Neutrophil (primary cell): Measurements from ENCODE around the gene ITPRID1.

Source experiments
- H3K27ac ChIP-seq: fragments of 200-600 bp; sonication (generic); 2 replicates; pipeline ENCODE4 v1.5.1; 2016; ENCODE audit warnings: mild to moderate bottlenecking, moderate library complexity
- H3K27me3 ChIP-seq: fragments of 200-600 bp; sonication (generic); 2 replicates; pipeline ENCODE4 v1.6.0; 2016; ENCODE audit warnings: mild to moderate bottlenecking
- H3K36me3 ChIP-seq: fragments of 200-600 bp; sonication (generic); 2 replicates; pipeline ENCODE4 v1.5.1; 2017
- H3K4me1 ChIP-seq, 2 experiments: fragments of 200-600 bp in 1 of 2; sonication (generic) in 1 of 2; 1 replicate in 1 of 2; 2 replicates in 1 of 2; pipeline versions ENCODE4 v1.5.1 to v1.6.1; 2013 to 2016; ENCODE audit warnings: low read depth in 1 of 2, low read length in 1 of 2, mild to moderate bottlenecking in 1 of 2, moderate library complexity in 1 of 2; ENCODE audit not compliant: control insufficient read depth in 1 of 2, insufficient read depth in 1 of 2
- H3K4me3 ChIP-seq, 2 experiments: fragments of 200-600 bp in 1 of 2; sonication (generic) in 1 of 2; 1 replicate in 1 of 2; 2 replicates in 1 of 2; pipeline ENCODE4 v1.5.1; 2013 to 2016; ENCODE audit warnings: low read depth in 1 of 2, low read length in 1 of 2, mild to moderate bottlenecking in 1 of 2, moderate library complexity in 1 of 2
- H3K9me3 ChIP-seq: fragments of 200-600 bp; sonication (generic); 2 replicates; pipeline ENCODE4 v1.5.1; 2016
- CTCF ChIP-seq: fragments of 200-600 bp; sonication (generic); IDR thresholded peaks from 2 replicates; pipeline ENCODE4 v1.5.1; 2016; ENCODE audit warnings: antibody characterized with exemption

The ITPRID1 gene

GRCh38 chr7:31516680-31517502 lies 3.0 kb downstream of the ITPRID1 start:
- no peaks in the 10 kb centered on the region for H3K9me3 ChIP-seq
- H3K27ac ChIP-seq = no peak overlapping the region
- H3K4me3 ChIP-seq = no peak overlapping the region
- H3K4me1 ChIP-seq = no peaks in the 10 kb centered on the region
- no peak for TF ChIP-seq CTCF
- no peaks in the 10 kb centered on the region for H3K36me3 ChIP-seq
- no peaks in the 10 kb centered on the region for H3K27me3 ChIP-seq

- Histone ChIP-seq H3K27me3 (no peaks in the 10 kb centered on the region), H3K4me3 (no peak overlapping the region), H3K36me3 (no peaks in the 10 kb centered on the region), H3K27ac (no peak overlapping the region), H3K4me1 (no peaks in the 10 kb centered on the region), H3K9me3 (no peaks in the 10 kb centered on the region)
- no peak for TF ChIP-seq CTCF
Measured at GRCh38 chr7:31517513-31517912, 3.6 kb downstream of the ITPRID1 start.

- no peak for TF ChIP-seq CTCF
- Histone ChIP-seq H3K4me3 (no peak overlapping the region), H3K4me1 (no peaks in the 10 kb centered on the region), H3K36me3 (no peaks in the 10 kb centered on the region), H3K9me3 (no peaks in the 10 kb centered on the region), H3K27me3 (no peaks in the 10 kb centered on the region), H3K27ac (no peak overlapping the region)
Measured at GRCh38 chr7:31518766-31519165, 4.9 kb downstream of the ITPRID1 start.

- Histone ChIP-seq H3K4me3 (no peak overlapping the region), H3K27ac (no peak overlapping the region), H3K36me3 (no peaks in the 10 kb centered on the region)
Measured at GRCh38 chr7:31521336-31522010, 7.6 kb downstream of the ITPRID1 start.

GRCh38 chr7:31526864-31527263 lies 13.0 kb downstream of the ITPRID1 start:
- Histone ChIP-seq H3K4me3 (no peak overlapping the region), H3K27ac (no peak overlapping the region), H3K36me3 (no peaks in the 10 kb centered on the region), H3K27me3 (no peaks in the 10 kb centered on the region), H3K9me3 (no peaks in the 10 kb centered on the region), H3K4me1 (no peaks in the 10 kb centered on the region)
- TF ChIP-seq CTCF = no peak

More at GRCh38 chr7:31521336-31522010, 7.6 kb downstream of the ITPRID1 start:
- no peaks in the 10 kb centered on the region for H3K4me1 ChIP-seq
- no peaks in the 10 kb centered on the region for H3K27me3 ChIP-seq
- no peak for TF ChIP-seq CTCF
- no peaks in the 10 kb centered on the region for H3K9me3 ChIP-seq
